GM23248 (cell line): Measurements from ENCODE around the gene GSK3A.

Experiments
- EZH2 ChIP-seq: fragments of 200-600 bp; sonication (generic); IDR thresholded peaks from 2 replicates; pipeline ENCODE4 v1.6.1; 2018; ENCODE audit warnings: antibody characterized with exemption, mild to moderate bottlenecking; ENCODE audit not compliant: insufficient read depth, poor library complexity, severe bottlenecking
- EZH2phosphoT487 ChIP-seq: fragments of 200-600 bp; sonication (generic); IDR thresholded peaks from 2 replicates; pipeline ENCODE4 v1.6.1; 2018; ENCODE audit warnings: antibody characterized with exemption, moderate library complexity, mild to moderate bottlenecking, low read depth; ENCODE audit not compliant: insufficient read depth

- no peak for TF ChIP-seq EZH2
- no peak for TF ChIP-seq EZH2phosphoT487
These were observed 7.4 kb upstream of the GSK3A start for GRCh38 chr19:42249769-42250168.
